Activated T-cell treated with anti-CD3 and anti-CD28 coated beads, Interleukin-2, amount 50 U/mL, for 4 hours (primary cell): ENCODE data around the gene ZNF358. TPM values are rescaled to one million over a fixed set of nuclear protein-coding genes. Genes with fewer than 3 reads are reported as not detected.

ENCODE experiments used
- ATAC-seq, 2 donors: fragments of 200-7000 bp; cut with Tn5 transposase; one replicate each; pipeline ENCODE4 v1.10.0; 2021
- DNase-seq: peaks from one replicate; pipeline ENCODE4 v3.0.0-alpha.2; 2020
- H3K27me3 Mint-ChIP-seq: one replicate; pipeline ENCODE4 v1.8.0; 2021; ENCODE audit warnings: low read depth, mixed read lengths
- H3K36me3 Mint-ChIP-seq: one replicate; pipeline ENCODE4 v1.8.0; 2022; ENCODE audit warnings: mixed read lengths; ENCODE audit not compliant: insufficient read depth
- H3K4me1 Mint-ChIP-seq: one replicate; pipeline ENCODE4 v1.8.0; 2021; ENCODE audit warnings: low read depth, mixed read lengths
- H3K4me3 Mint-ChIP-seq: one replicate; pipeline ENCODE4 v1.8.0; 2021; ENCODE audit warnings: mild to moderate bottlenecking, moderate library complexity, mixed read lengths
- H3K9me3 Mint-ChIP-seq: one replicate; pipeline ENCODE4 v1.8.0; 2021; ENCODE audit warnings: mixed read lengths
- total RNA-seq, 3 donors: library from RNA; stranded (reverse); gene quantifications; one replicate each; pipeline ENCODE4 v1.2.1, GENCODE V29; 2021

Gene ZNF358
- total RNA-seq, 3 donors from 2014 or later: 4.8 to 5.6 (median 5.1) TPM

GRCh38 chr19:7542556-7543348 lies 26.8 kb downstream of the ZNF358 start:
- ATAC-seq: no peak
- peaks cover 9% of the 10 kb centered on the region for H3K4me1 Mint-ChIP-seq
- no peaks in the 10 kb centered on the region for H3K9me3 Mint-ChIP-seq
- no peak overlapping the region for H3K4me3 Mint-ChIP-seq
- H3K27me3 Mint-ChIP-seq: no peaks in the 10 kb centered on the region
- peaks cover 12% of the 10 kb centered on the region for H3K36me3 Mint-ChIP-seq
- no peak for DNase-seq

- Mint-ChIP-seq H3K9me3 (no peaks in the 10 kb centered on the region), H3K4me1 (peaks cover 9% of the 10 kb centered on the region), H3K27me3 (no peaks in the 10 kb centered on the region), H3K4me3 (no peak overlapping the region), H3K36me3 (peaks cover 13% of the 10 kb centered on the region)
- DNase-seq (no peak), ATAC-seq (no peak)
These were observed 28.7 kb downstream of the ZNF358 start for GRCh38 chr19:7544626-7545025.

- DNase-seq: no peak
- Mint-ChIP-seq H3K9me3 (no peaks in the 10 kb centered on the region), H3K4me3 (no peak overlapping the region), H3K36me3 (peaks cover 14% of the 10 kb centered on the region), H3K4me1 (peaks cover 9% of the 10 kb centered on the region), H3K27me3 (no peaks in the 10 kb centered on the region)
- no peak for ATAC-seq
These were observed 29.4 kb downstream of the ZNF358 start for GRCh38 chr19:7545300-7545699.

GRCh38 chr19:7545904-7546303 lies 30.0 kb downstream of the ZNF358 start:
- Mint-ChIP-seq H3K27me3 (no peaks in the 10 kb centered on the region), H3K4me1 (peaks cover 9% of the 10 kb centered on the region), H3K36me3 (peaks cover 17% of the 10 kb centered on the region), H3K4me3 (no peak overlapping the region), H3K9me3 (no peaks in the 10 kb centered on the region)
- DNase-seq (no peak), ATAC-seq (peak in 1 of 2 donors; percentile 44)

- DNase-seq (no peak), ATAC-seq (no peak)
- Mint-ChIP-seq H3K4me1 (peaks cover 9% of the 10 kb centered on the region), H3K36me3 (peaks cover 20% of the 10 kb centered on the region), H3K4me3 (no peak overlapping the region), H3K9me3 (no peaks in the 10 kb centered on the region), H3K27me3 (no peaks in the 10 kb centered on the region)
These were observed 31.3 kb downstream of the ZNF358 start for GRCh38 chr19:7547159-7547558.

GRCh38 chr19:7549429-7550148 lies 33.7 kb downstream of the ZNF358 start:
- Mint-ChIP-seq H3K27me3 (no peaks in the 10 kb centered on the region), H3K9me3 (no peaks in the 10 kb centered on the region), H3K4me1 (peaks cover 3% of the 10 kb centered on the region), H3K4me3 (no peak overlapping the region), H3K36me3 (peaks cover 22% of the 10 kb centered on the region)
- DNase-seq: no peak
- no peak for ATAC-seq

- DNase-seq: no peak
- Mint-ChIP-seq H3K9me3 (no peaks in the 10 kb centered on the region), H3K4me3 (no peak overlapping the region), H3K36me3 (peaks cover 22% of the 10 kb centered on the region), H3K4me1 (peaks cover 3% of the 10 kb centered on the region), H3K27me3 (no peaks in the 10 kb centered on the region)
- ATAC-seq: no peak
These were observed 34.4 kb downstream of the ZNF358 start for GRCh38 chr19:7550169-7550770.

GRCh38 chr19:7550987-7551761 lies 35.3 kb downstream of the ZNF358 start:
- H3K9me3 Mint-ChIP-seq: no peaks in the 10 kb centered on the region
- no peaks in the 10 kb centered on the region for H3K27me3 Mint-ChIP-seq
- H3K4me3 Mint-ChIP-seq: no peak overlapping the region
- peak; percentile 77 to 80 for ATAC-seq
- H3K4me1 Mint-ChIP-seq: no peaks in the 10 kb centered on the region
- peaks cover 20% of the 10 kb centered on the region for H3K36me3 Mint-ChIP-seq
- no peak for DNase-seq

- Mint-ChIP-seq H3K36me3 (peaks cover 24% of the 10 kb centered on the region), H3K9me3 (no peaks in the 10 kb centered on the region), H3K4me1 (no peaks in the 10 kb centered on the region), H3K4me3 (no peak overlapping the region), H3K27me3 (no peaks in the 10 kb centered on the region)
- DNase-seq (no peak), ATAC-seq (no peak)
These were observed 36.9 kb downstream of the ZNF358 start for GRCh38 chr19:7552781-7553180.

- ATAC-seq (no peak), DNase-seq (no peak)
- no peaks in the 10 kb centered on the region for H3K4me1 Mint-ChIP-seq
- peaks cover 35% of the 10 kb centered on the region for H3K36me3 Mint-ChIP-seq
- no peaks in the 10 kb centered on the region for H3K27me3 Mint-ChIP-seq
- no peak overlapping the region for H3K4me3 Mint-ChIP-seq
- H3K9me3 Mint-ChIP-seq: no peaks in the 10 kb centered on the region
These were observed 38.7 kb downstream of the ZNF358 start for GRCh38 chr19:7554565-7554964.

GRCh38 chr19:7554990-7555864 lies 39.3 kb downstream of the ZNF358 start:
- ATAC-seq: peak; percentile 29 to 35
- H3K4me3 Mint-ChIP-seq: no peak overlapping the region

GRCh38 chr19:7556696-7557315 lies 40.9 kb downstream of the ZNF358 start:
- no peaks in the 10 kb centered on the region for H3K27me3 Mint-ChIP-seq
- no peaks in the 10 kb centered on the region for H3K9me3 Mint-ChIP-seq
- ATAC-seq (no peak), DNase-seq (no peak)
- H3K36me3 Mint-ChIP-seq: peaks cover 25% of the 10 kb centered on the region
- H3K4me1 Mint-ChIP-seq: no peaks in the 10 kb centered on the region
- H3K4me3 Mint-ChIP-seq: no peak overlapping the region

More at GRCh38 chr19:7554990-7555864, 39.3 kb downstream of the ZNF358 start:
- DNase-seq: no peak
- no peaks in the 10 kb centered on the region for H3K4me1 Mint-ChIP-seq
- no peaks in the 10 kb centered on the region for H3K27me3 Mint-ChIP-seq
- H3K9me3 Mint-ChIP-seq: no peaks in the 10 kb centered on the region
- peaks cover 31% of the 10 kb centered on the region for H3K36me3 Mint-ChIP-seq

GRCh38 chr19:7558667-7559066 lies 42.8 kb downstream of the ZNF358 start:
- no peaks in the 10 kb centered on the region for H3K27me3 Mint-ChIP-seq
- no peaks in the 10 kb centered on the region for H3K4me1 Mint-ChIP-seq
- ATAC-seq (no peak), DNase-seq (no peak)
- peaks cover 22% of the 10 kb centered on the region for H3K36me3 Mint-ChIP-seq
- no peaks in the 10 kb centered on the region for H3K9me3 Mint-ChIP-seq
- no peak overlapping the region for H3K4me3 Mint-ChIP-seq
